Adrenal gland (tissue), 5 donors: Measurements from ENCODE around the gene RABGAP1L.

ENCODE experiments used
- POLR2A ChIP-seq, 2 donors: fragments of 450-650 bp; IDR thresholded peaks; one replicate each; pipeline ENCODE4 v1.6.1; 2017; ENCODE audit warnings: antibody characterized with exemption in 2 of 2, mild to moderate bottlenecking in 2 of 2, moderate library complexity in 1 of 2
- TF ChIP-seq, protein P1 (sequence below), 6 experiments: fragments of 450-650 bp in 4 of 6; fragments of 200-600 bp in 2 of 6; sonication (generic) in 1 of 6; IDR thresholded peaks; 1 replicate in 5 of 6; 2 replicates in 1 of 6; pipeline versions ENCODE4 v1.5.1 to v1.8.0; 2016 to 2021; ENCODE audit warnings: antibody characterized with exemption in 6 of 6, mild to moderate bottlenecking in 2 of 6, moderate library complexity in 1 of 6
- donor health status: DM: no; HTN: no; CAD: no.

DNA sequence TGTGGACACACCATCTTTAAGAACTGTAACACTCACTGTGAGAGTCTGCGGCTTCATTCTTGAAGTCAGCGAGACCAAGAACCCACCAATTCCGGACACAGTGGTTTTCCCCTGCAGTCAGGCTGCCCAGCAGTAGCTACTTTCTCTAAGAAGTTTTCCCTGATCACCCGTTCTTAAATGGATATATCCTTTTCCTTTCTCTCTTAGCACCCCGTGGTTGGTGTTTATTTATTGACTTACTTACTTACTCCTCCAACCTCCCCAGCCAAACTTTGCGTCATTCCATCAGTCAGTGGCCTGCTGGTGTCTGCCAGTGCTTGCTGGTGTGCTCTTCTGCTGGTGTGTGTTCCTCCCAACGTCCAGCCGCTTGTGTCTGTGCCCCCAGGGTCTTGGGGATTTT lies 553.2 kb downstream of the RABGAP1L start:
- TF ChIP-seq, protein P1, sequence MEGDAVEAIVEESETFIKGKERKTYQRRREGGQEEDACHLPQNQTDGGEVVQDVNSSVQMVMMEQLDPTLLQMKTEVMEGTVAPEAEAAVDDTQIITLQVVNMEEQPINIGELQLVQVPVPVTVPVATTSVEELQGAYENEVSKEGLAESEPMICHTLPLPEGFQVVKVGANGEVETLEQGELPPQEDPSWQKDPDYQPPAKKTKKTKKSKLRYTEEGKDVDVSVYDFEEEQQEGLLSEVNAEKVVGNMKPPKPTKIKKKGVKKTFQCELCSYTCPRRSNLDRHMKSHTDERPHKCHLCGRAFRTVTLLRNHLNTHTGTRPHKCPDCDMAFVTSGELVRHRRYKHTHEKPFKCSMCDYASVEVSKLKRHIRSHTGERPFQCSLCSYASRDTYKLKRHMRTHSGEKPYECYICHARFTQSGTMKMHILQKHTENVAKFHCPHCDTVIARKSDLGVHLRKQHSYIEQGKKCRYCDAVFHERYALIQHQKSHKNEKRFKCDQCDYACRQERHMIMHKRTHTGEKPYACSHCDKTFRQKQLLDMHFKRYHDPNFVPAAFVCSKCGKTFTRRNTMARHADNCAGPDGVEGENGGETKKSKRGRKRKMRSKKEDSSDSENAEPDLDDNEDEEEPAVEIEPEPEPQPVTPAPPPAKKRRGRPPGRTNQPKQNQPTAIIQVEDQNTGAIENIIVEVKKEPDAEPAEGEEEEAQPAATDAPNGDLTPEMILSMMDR (IDR thresholded peaks at IDR 0.05): no peak
- no peak for TF ChIP-seq POLR2A (IDR thresholded peaks at IDR 0.05)
